Astrocyte (in vitro differentiated cells and primary cell): ENCODE data around the gene TAS2R40. TPM values are rescaled to one million over a fixed set of nuclear protein-coding genes. Genes with fewer than 3 reads are reported as not detected.

Source experiments
- DNase-seq: peaks from one replicate; pipeline ENCODE4 v3.0.0-alpha.2; 2010; ENCODE audit warnings: low read depth
- FAIRE-seq: peaks from 2 replicates; lab custom pipeline; 2011; peaks lifted over from hg19 to GRCh38; lab: Jason Lieb, UNC
- H2AFZ ChIP-seq: 2 replicates; pipeline ENCODE4 v1.6.0; 2012; ENCODE audit warnings: low read depth, low read length, inconsistent platforms
- H3K27ac ChIP-seq: 2 replicates; pipeline ENCODE4 v1.5.1; 2011; ENCODE audit warnings: low read depth, low read length, inconsistent platforms
- H3K27me3 ChIP-seq: 2 replicates; pipeline ENCODE4 v1.6.0; 2011; ENCODE audit warnings: low read length, inconsistent platforms; ENCODE audit not compliant: insufficient read depth
- H3K36me3 ChIP-seq: 2 replicates; pipeline ENCODE4 v1.5.1; 2011; ENCODE audit warnings: low read length, inconsistent platforms; ENCODE audit not compliant: insufficient read depth
- H3K4me1 ChIP-seq: 2 replicates; pipeline ENCODE4 v1.5.1; 2011; ENCODE audit warnings: low read length, inconsistent platforms; ENCODE audit not compliant: insufficient read depth
- H3K4me2 ChIP-seq: 2 replicates; pipeline ENCODE4 v1.6.0; 2012; ENCODE audit warnings: low read length, inconsistent platforms
- H3K4me3 ChIP-seq: 2 replicates; pipeline ENCODE4 v1.5.1; 2011; ENCODE audit warnings: low read depth, mild to moderate bottlenecking, low read length, inconsistent platforms; ENCODE audit not compliant: insufficient read depth
- H3K79me2 ChIP-seq: 2 replicates; pipeline ENCODE4 v1.6.0; 2012; ENCODE audit warnings: mild to moderate bottlenecking, low read length, inconsistent platforms; ENCODE audit not compliant: insufficient read depth
- H3K9ac ChIP-seq: 2 replicates; pipeline ENCODE4 v1.6.0; 2012; ENCODE audit warnings: mild to moderate bottlenecking, low read length, inconsistent platforms
- H3K9me3 ChIP-seq: 2 replicates; pipeline ENCODE4 v1.5.1; 2012; ENCODE audit warnings: low read depth, mild to moderate bottlenecking, low read length, inconsistent platforms; ENCODE audit not compliant: insufficient read depth
- H4K20me1 ChIP-seq: 2 replicates; pipeline ENCODE4 v1.6.0; 2012; ENCODE audit warnings: low read length, inconsistent platforms; ENCODE audit not compliant: insufficient read depth
- H3K27ac Mint-ChIP-seq: one replicate; pipeline ENCODE4 v1.8.0; 2021; ENCODE audit warnings: mild to moderate bottlenecking, mixed read lengths; ENCODE audit not compliant: unreplicated experiment
- H3K27me3 Mint-ChIP-seq: one replicate; pipeline ENCODE4 v1.8.0; 2021; ENCODE audit warnings: low read depth, mixed read lengths; ENCODE audit not compliant: unreplicated experiment
- H3K36me3 Mint-ChIP-seq: one replicate; pipeline ENCODE4 v1.8.0; 2021; ENCODE audit warnings: low read depth, mixed read lengths; ENCODE audit not compliant: unreplicated experiment
- H3K4me1 Mint-ChIP-seq: one replicate; pipeline ENCODE4 v1.8.0; 2021; ENCODE audit warnings: low read depth, mixed read lengths; ENCODE audit not compliant: unreplicated experiment
- H3K4me3 Mint-ChIP-seq: one replicate; pipeline ENCODE4 v1.8.0; 2021; ENCODE audit warnings: mild to moderate bottlenecking, moderate library complexity, mixed read lengths; ENCODE audit not compliant: unreplicated experiment
- H3K9me3 Mint-ChIP-seq: one replicate; pipeline ENCODE4 v1.8.0; 2021; ENCODE audit warnings: mild to moderate bottlenecking, mixed read lengths; ENCODE audit not compliant: unreplicated experiment
- EZH2 ChIP-seq: IDR thresholded peaks from 2 replicates; pipeline ENCODE4 v1.6.1; 2012; ENCODE audit warnings: mild to moderate bottlenecking, low read length, inconsistent platforms; ENCODE audit not compliant: insufficient read depth
- total RNA-seq: library from RNA; stranded (reverse); gene quantifications from 2 replicates; pipeline ENCODE4 v1.2.1, GENCODE V29; 2021
- TF ChIP-seq, protein P1 (sequence below): IDR thresholded peaks from 2 replicates; pipeline ENCODE4 v1.5.1; 2011; ENCODE audit warnings: low read depth, mild to moderate bottlenecking, inconsistent platforms, low read length, moderate library complexity; ENCODE audit not compliant: insufficient read depth

TAS2R40 gene
- total RNA-seq, 1 donor from 2014 or later = not detected

DNA sequence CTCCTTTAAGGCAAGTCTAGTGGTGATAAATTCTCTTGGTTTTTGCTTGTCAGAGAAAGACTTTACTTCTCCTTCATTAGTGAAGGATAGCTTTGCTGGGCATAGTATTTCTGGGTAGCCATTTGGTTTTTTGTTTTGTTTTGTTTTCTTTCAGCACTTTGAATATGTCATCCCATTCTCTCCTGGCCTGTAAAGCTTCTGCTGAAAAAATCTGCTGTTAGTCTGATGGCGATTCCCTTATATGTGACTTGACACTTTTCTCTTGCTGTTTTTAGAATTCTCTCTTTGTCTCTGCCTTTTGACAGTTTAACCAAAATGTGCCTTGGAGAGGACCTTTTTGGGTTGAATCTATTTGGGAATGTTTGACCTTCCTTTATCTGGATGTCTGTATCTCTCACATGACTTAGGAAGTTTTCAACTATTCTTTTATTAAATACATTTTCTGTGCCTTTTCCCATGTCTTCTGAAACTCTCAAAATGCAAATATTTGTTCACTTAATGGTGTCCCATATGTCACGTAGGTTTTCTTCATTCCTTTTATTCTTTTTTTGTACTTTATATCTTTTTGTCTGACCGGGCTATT, 14.7 kb downstream of the TAS2R40 start:
- no peaks in the 10 kb centered on the region for H3K9me3 ChIP-seq
- H3K4me2 ChIP-seq = no peak overlapping the region
- H3K79me2 ChIP-seq = no peaks in the 10 kb centered on the region
- H3K9ac ChIP-seq = no peak overlapping the region
- Mint-ChIP-seq H3K36me3 (no peaks in the 10 kb centered on the region), H3K4me1 (peaks cover 22% of the 10 kb centered on the region), H3K9me3 (peaks cover 10% of the 10 kb centered on the region), H3K4me3 (no peak overlapping the region), H3K27me3 (no peaks in the 10 kb centered on the region), H3K27ac (no peak overlapping the region)
- H3K4me3 ChIP-seq = no peak overlapping the region
- peaks cover 6% of the 10 kb centered on the region for H3K4me1 ChIP-seq
- no peaks in the 10 kb centered on the region for H4K20me1 ChIP-seq
- no peak overlapping the region for H3K27ac ChIP-seq
- FAIRE-seq = no peak
- DNase-seq = no peak
- peaks cover under 1% of the 10 kb centered on the region for H3K27me3 ChIP-seq
- TF ChIP-seq, protein P1, sequence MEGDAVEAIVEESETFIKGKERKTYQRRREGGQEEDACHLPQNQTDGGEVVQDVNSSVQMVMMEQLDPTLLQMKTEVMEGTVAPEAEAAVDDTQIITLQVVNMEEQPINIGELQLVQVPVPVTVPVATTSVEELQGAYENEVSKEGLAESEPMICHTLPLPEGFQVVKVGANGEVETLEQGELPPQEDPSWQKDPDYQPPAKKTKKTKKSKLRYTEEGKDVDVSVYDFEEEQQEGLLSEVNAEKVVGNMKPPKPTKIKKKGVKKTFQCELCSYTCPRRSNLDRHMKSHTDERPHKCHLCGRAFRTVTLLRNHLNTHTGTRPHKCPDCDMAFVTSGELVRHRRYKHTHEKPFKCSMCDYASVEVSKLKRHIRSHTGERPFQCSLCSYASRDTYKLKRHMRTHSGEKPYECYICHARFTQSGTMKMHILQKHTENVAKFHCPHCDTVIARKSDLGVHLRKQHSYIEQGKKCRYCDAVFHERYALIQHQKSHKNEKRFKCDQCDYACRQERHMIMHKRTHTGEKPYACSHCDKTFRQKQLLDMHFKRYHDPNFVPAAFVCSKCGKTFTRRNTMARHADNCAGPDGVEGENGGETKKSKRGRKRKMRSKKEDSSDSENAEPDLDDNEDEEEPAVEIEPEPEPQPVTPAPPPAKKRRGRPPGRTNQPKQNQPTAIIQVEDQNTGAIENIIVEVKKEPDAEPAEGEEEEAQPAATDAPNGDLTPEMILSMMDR = no peak
- TF ChIP-seq EZH2 = no peak
- no peaks in the 10 kb centered on the region for H3K36me3 ChIP-seq
- H2AFZ ChIP-seq = no peak overlapping the region

DNA sequence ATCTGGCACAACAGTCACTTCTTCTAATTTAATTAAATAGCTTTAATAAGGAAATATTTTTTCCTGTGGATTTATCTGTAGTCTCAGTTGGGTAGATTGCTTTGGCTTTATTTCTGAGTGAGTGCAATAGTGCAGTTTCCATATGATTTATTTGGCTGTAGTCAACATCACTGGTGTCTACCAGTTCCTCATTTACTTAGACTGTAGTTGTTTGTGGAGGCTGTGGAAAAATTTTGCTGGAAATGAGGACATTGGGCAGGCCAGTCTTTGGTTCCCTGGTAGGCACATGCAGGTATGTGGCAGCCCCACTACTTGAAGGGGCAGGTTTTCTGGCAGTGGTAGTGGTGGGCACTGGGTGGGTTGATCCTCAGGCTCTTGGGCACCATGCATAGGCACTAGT, 15.5 kb downstream of the TAS2R40 start:
- H3K79me2 ChIP-seq = no peaks in the 10 kb centered on the region
- no peak overlapping the region for H3K9ac ChIP-seq
- Mint-ChIP-seq H3K4me1 (peaks cover 23% of the 10 kb centered on the region), H3K27ac (no peak overlapping the region), H3K4me3 (no peak overlapping the region), H3K27me3 (no peaks in the 10 kb centered on the region), H3K9me3 (peaks cover 10% of the 10 kb centered on the region), H3K36me3 (no peaks in the 10 kb centered on the region)
- H3K4me1 ChIP-seq = peaks cover 6% of the 10 kb centered on the region
- H2AFZ ChIP-seq = no peak overlapping the region
- no peak for DNase-seq
- no peaks in the 10 kb centered on the region for H3K36me3 ChIP-seq
- FAIRE-seq = no peak
- H3K27me3 ChIP-seq = peaks cover 2% of the 10 kb centered on the region
- no peak overlapping the region for H3K27ac ChIP-seq
- no peaks in the 10 kb centered on the region for H4K20me1 ChIP-seq
- no peaks in the 10 kb centered on the region for H3K9me3 ChIP-seq
- no peak overlapping the region for H3K4me3 ChIP-seq
- TF ChIP-seq, protein P1 = no peak
- TF ChIP-seq EZH2 = no peak
- H3K4me2 ChIP-seq = no peak overlapping the region

DNA sequence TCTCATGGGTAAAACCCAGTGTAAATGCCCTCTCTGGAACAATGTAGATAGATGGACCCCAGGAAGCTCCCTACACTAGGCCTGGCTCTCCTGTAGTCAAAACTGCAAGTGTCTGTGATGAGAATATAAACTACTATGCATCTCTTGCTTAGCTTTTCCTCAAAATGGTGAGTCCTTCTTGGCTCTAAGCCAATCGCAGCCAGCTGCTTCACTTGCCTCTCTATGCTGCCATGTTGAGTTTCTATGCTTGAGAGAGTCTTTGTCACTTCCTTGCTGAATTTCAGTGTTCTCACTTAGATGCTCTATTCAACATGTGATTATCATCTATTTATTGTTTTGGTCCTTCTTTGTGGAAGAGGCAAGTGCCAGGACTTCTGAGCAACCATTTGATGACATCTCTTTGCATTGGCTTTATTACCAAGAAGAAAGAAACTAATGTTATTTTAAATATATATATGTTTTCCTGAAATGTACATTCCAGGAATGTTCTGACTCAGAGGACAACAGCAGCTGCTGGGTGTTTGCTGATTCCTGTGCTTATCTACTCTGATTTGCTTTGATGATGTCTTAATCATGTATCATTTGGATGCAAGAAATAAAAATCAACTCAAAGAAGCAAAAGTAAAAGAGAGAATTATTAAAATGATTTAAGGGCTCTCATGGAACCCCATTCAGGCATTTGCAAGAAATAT, 16.6 kb downstream of the TAS2R40 start:
- H3K27ac Mint-ChIP-seq = peak overlapping the region; percentile 90
- Histone ChIP-seq H3K4me2 (no peak overlapping the region), H4K20me1 (no peaks in the 10 kb centered on the region), H3K4me3 (no peak overlapping the region), H3K27me3 (peaks cover 2% of the 10 kb centered on the region), H3K27ac (no peak overlapping the region), H3K36me3 (no peaks in the 10 kb centered on the region), H3K79me2 (no peaks in the 10 kb centered on the region), H3K9me3 (no peaks in the 10 kb centered on the region), H3K9ac (no peak overlapping the region), H3K4me1 (peaks cover 6% of the 10 kb centered on the region), H2AFZ (no peak overlapping the region)
- DNase-seq (no peak), FAIRE-seq (no peak)
- H3K9me3 Mint-ChIP-seq = peaks cover 10% of the 10 kb centered on the region
- H3K36me3 Mint-ChIP-seq = no peaks in the 10 kb centered on the region
- peaks cover 23% of the 10 kb centered on the region for H3K4me1 Mint-ChIP-seq
- H3K4me3 Mint-ChIP-seq = no peak overlapping the region
- H3K27me3 Mint-ChIP-seq = no peaks in the 10 kb centered on the region
- TF ChIP-seq, protein P1 = no peak
- TF ChIP-seq EZH2 = no peak
